Skeletal muscle tissue (tissue), 4 donors: ENCODE results near the gene SLC29A3. TPM values are rescaled to one million over a fixed set of nuclear protein-coding genes. Genes with fewer than 3 reads are reported as not detected.

Experiments used
- H3K27ac ChIP-seq: one replicate; pipeline ENCODE4 v1.7.0; 2013; ENCODE audit warnings: mild to moderate bottlenecking, low read depth, low read length, inconsistent platforms
- H3K27me3 ChIP-seq, 3 donors: one replicate each; pipeline ENCODE4 v1.7.0; 2013; ENCODE audit warnings: low read length in 3 of 3; ENCODE audit not compliant: control insufficient read depth in 3 of 3, insufficient read depth in 3 of 3
- H3K36me3 ChIP-seq, 3 donors: one replicate each; pipeline ENCODE4 v1.7.0; 2013; ENCODE audit warnings: low read length in 3 of 3; ENCODE audit not compliant: control insufficient read depth in 3 of 3, insufficient read depth in 3 of 3
- H3K4me1 ChIP-seq, 3 donors: one replicate each; pipeline ENCODE4 v1.7.0; 2013; ENCODE audit warnings: low read length in 3 of 3, mild to moderate bottlenecking in 3 of 3; ENCODE audit not compliant: control insufficient read depth in 3 of 3, insufficient read depth in 3 of 3
- H3K4me3 ChIP-seq, 3 donors: one replicate each; pipeline ENCODE4 v1.7.0; 2013; ENCODE audit warnings: low read length in 3 of 3
- H3K9ac ChIP-seq, 3 donors: one replicate each; pipeline ENCODE4 v1.7.0; 2013; ENCODE audit warnings: low read length in 3 of 3, mild to moderate bottlenecking in 3 of 3, moderate library complexity in 2 of 3, low read depth in 1 of 3
- H3K9me3 ChIP-seq, 3 donors: one replicate each; pipeline ENCODE4 v1.7.0; 2013; ENCODE audit warnings: low read length in 3 of 3; ENCODE audit not compliant: control insufficient read depth in 3 of 3
- total RNA-seq: library from RNA; depleted of rRNA; stranded (reverse); fragments of >200 nt; gene quantifications from one replicate; pipeline ENCODE4 v1.2.3, GENCODE V29; 2014
- donor health status: Osteomylitis.

SLC29A3 gene
- total RNA-seq, 1 donor from 2014 or later: 1.0 TPM

DNA sequence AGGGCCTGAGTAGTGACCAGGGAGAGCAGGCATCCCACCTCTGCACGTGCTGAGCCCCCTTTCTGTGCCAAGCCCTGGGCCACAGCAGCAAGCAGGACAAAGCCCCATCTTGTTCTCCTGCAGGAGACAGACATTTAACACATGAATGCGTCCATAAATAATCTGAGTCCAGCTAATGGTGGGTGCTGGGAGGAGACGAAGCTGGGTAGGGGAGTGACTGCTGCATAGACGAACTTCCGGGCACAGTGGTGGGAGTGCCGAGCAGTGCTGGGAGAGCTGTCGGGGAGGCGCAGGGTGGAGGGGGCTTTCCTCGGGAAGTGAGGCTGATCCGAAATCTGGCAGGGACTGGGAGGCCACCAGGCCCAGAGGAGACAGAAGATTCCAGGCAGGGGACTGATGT lies 35.2 kb upstream of the SLC29A3 start:
- Histone ChIP-seq H3K4me1 (no peaks in the 10 kb centered on the region), H3K9me3 (no peaks in the 10 kb centered on the region), H3K9ac (no peak overlapping the region), H3K27me3 (no peaks in the 10 kb centered on the region), H3K27ac (no peak overlapping the region), H3K4me3 (no peak overlapping the region), H3K36me3 (peaks cover 5 to 11% (median 7%) of the 10 kb centered on the region in 3 donors)

DNA sequence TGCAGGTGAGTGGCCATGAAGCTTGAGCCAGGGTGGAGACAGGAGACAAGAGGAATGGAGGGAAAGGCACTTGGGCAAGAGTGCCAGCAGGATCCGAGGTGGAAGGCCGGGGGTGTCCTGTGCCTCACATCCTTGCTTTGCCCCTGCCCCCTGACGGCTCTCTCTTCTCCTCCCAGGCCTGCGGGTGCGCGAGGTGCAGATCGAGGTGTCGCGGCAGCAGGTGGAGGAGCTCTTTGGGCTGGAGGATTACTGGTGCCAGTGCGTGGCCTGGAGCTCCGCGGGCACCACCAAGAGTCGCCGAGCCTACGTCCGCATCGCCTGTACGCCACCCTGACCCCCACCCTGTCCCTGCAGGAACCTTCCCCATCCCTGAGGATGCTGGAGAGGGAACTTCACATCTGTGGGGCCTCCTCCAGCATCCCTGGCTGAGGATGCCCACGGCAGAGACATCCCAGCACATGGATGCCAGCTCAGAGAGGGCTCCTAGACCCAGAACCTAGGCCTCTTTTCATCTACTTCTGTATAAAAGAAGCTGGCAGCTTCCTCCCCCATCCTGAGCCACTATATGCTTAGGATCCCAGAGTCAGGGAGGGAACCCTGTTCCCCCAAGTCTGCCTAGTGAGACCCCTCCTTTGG lies 34.4 kb upstream of the SLC29A3 start:
- Histone ChIP-seq H3K27me3 (no peaks in the 10 kb centered on the region), H3K9ac (no peak overlapping the region), H3K27ac (no peak overlapping the region), H3K4me3 (no peak overlapping the region), H3K9me3 (no peaks in the 10 kb centered on the region), H3K4me1 (no peaks in the 10 kb centered on the region), H3K36me3 (peaks cover 5 to 11% (median 7%) of the 10 kb centered on the region in 3 donors)

DNA sequence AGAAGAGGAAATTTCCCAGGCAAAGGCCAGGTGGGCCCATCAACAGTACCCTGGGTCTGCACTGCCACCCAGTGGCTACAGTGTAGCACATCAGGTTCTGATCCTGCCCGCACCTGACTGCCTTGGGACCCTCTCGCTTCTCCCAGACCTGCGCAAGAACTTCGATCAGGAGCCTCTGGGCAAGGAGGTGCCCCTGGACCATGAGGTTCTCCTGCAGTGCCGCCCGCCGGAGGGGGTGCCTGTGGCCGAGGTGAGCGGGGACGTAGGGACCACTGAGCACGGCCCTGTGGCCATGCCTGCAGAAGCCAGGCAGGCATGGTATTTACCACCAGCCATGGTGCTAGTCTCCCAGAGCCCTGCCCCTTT lies 33.9 kb upstream of the SLC29A3 start:
- Histone ChIP-seq H3K27me3 (no peaks in the 10 kb centered on the region), H3K4me3 (no peak overlapping the region), H3K9me3 (no peaks in the 10 kb centered on the region), H3K36me3 (peaks cover 5 to 11% (median 7%) of the 10 kb centered on the region in 3 donors), H3K9ac (no peak overlapping the region), H3K27ac (no peak overlapping the region), H3K4me1 (peaks cover 0 to 1% (median 0%) of the 10 kb centered on the region in 3 donors)

DNA sequence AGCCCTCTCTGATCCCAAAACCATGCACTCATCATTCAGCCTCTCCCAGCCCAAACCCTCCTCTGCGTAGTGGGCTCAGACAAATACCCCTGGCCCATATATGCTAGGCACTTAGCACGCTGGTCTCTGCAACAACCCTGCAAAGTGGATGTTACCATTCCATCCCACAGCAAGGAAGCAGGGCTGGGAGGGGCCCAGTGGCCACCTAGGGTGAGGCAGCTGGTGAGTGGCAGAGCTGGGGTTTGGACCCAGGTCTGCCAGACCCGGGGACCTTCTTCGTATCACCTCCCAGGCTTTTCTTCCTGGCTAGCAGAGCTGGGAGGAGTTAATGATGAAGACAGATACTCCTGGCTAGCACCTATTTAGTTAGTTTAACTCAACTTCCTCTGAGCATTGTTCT lies 33.1 kb upstream of the SLC29A3 start:
- Histone ChIP-seq H3K27me3 (no peaks in the 10 kb centered on the region), H3K27ac (no peak overlapping the region), H3K4me1 (peaks cover 0 to 7% (median 0%) of the 10 kb centered on the region in 3 donors), H3K9me3 (no peaks in the 10 kb centered on the region), H3K9ac (no peak overlapping the region), H3K4me3 (no peak overlapping the region), H3K36me3 (peaks cover 5 to 11% (median 5%) of the 10 kb centered on the region in 3 donors)

DNA sequence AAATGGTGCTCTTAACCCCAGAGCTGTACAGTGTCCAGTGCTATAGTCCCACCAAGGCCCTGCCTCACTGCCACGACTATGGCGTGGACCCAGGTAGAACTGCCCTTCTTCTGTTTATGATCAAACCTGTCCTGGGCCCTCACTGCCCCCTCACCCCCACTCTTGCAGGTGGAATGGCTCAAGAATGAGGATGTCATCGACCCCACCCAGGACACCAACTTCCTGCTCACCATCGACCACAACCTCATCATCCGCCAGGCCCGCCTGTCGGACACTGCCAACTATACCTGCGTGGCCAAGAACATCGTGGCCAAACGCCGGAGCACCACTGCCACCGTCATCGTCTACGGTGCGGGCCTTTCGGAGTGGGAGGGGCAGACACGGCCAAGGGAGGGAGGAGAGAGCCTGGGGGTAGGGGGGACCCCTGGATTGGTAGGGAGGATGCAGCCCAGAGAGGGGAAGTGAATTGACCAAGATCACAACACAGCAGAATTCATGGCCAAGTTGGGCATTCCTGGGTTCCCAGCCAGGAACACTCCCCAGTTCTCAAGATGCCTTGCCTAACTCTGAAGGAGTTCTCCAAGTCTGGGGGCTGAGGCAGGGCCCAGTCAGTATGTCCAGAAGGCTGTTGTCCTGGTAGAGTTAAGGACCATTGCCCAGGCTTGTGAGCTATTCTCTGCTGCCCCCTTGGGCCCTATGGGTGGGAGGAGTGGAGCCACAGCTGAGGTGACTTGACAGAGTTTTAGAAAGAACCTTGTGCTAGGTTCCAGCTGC lies 32.4 kb upstream of the SLC29A3 start:
- Histone ChIP-seq H3K4me3 (no peak overlapping the region), H3K4me1 (peaks cover 0 to 7% (median 0%) of the 10 kb centered on the region in 3 donors), H3K36me3 (peaks cover 5 to 11% (median 8%) of the 10 kb centered on the region in 3 donors), H3K27ac (no peak overlapping the region), H3K27me3 (no peaks in the 10 kb centered on the region), H3K9ac (no peak overlapping the region), H3K9me3 (no peaks in the 10 kb centered on the region)

DNA sequence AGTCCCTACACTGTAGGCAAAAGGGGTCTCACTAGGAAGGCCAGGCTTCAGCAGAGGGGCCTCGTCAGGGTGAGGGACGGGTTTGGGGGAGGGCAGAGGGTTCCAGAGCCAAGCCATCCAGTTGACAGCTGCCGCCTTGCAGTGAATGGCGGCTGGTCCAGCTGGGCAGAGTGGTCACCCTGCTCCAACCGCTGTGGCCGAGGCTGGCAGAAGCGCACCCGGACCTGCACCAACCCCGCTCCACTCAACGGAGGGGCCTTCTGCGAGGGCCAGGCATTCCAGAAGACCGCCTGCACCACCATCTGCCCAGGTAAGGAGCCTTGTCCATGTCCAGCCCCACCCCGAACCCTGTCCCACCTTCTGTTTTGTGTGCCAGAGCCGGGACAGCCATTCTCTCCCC lies 31.6 kb upstream of the SLC29A3 start:
- no peaks in the 10 kb centered on the region for H3K9me3 ChIP-seq
- no peak overlapping the region for H3K4me3 ChIP-seq
- peaks cover 0 to 7% (median 0%) of the 10 kb centered on the region in 3 donors for H3K4me1 ChIP-seq
- H3K27me3 ChIP-seq: no peaks in the 10 kb centered on the region
- no peak overlapping the region for H3K27ac ChIP-seq
- H3K9ac ChIP-seq: no peak overlapping the region
- peaks cover 5 to 11% (median 10%) of the 10 kb centered on the region in 3 donors for H3K36me3 ChIP-seq

DNA sequence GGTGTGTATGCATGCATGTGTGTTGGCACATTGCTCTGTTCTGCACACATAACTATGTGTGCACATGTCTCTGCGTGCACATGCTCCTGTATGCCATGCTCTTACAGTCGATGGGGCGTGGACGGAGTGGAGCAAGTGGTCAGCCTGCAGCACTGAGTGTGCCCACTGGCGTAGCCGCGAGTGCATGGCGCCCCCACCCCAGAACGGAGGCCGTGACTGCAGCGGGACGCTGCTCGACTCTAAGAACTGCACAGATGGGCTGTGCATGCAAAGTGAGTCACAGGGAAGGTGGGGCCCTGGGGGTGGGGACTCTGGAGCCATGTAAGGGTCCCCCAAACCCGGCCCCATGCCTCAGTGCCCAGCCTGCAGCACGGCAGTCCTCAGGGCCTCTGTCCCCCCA lies 30.6 kb upstream of the SLC29A3 start:
- H3K4me3 ChIP-seq: no peak overlapping the region
- H3K9ac ChIP-seq: no peak overlapping the region
- no peaks in the 10 kb centered on the region for H3K27me3 ChIP-seq
- peaks cover 0 to 7% (median 0%) of the 10 kb centered on the region in 3 donors for H3K4me1 ChIP-seq
- H3K9me3 ChIP-seq: no peaks in the 10 kb centered on the region
- H3K36me3 ChIP-seq: peaks cover 5 to 11% (median 9%) of the 10 kb centered on the region in 3 donors
- no peak overlapping the region for H3K27ac ChIP-seq

DNA sequence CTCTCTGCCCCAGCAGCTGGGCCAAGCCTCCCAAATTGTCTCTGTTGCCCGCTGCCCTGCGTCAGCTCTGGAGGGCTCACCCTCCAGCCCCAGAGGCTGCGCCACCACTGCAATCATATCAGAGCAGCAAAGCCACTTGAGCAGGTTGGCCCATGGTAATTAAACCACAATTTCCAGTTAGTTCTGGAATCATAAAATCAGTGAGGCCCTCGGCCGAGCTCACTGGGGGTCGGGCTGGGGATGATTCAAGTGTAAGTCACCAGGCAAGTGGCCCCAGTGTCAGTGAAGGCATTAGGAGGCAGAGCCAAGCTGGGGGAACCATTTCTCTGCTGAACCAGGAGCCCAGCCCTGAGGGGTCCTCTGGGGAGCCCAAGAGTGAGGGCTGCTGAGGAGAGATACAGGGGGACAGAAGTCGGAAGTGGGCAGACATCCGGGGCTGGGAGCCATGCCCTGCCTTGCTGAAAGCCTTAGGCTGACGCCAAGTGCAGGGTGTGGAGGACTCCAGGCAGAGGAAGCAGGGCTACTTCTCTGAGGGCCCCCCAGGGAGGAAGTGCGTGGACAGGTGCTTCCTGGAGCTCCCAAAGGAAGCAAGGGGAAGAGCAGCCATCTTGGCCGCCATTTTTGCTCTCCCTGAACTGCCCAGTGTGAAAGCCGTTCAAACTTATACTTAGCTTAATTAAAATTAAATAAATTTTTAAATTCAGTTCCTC lies 29.5 kb upstream of the SLC29A3 start:
- Histone ChIP-seq H3K4me1 (peaks cover 0 to 7% (median 0%) of the 10 kb centered on the region in 3 donors), H3K9me3 (no peaks in the 10 kb centered on the region), H3K27me3 (no peaks in the 10 kb centered on the region), H3K4me3 (no peak overlapping the region), H3K9ac (no peak overlapping the region), H3K36me3 (peaks cover 5 to 11% (median 11%) of the 10 kb centered on the region in 3 donors), H3K27ac (no peak overlapping the region)

DNA sequence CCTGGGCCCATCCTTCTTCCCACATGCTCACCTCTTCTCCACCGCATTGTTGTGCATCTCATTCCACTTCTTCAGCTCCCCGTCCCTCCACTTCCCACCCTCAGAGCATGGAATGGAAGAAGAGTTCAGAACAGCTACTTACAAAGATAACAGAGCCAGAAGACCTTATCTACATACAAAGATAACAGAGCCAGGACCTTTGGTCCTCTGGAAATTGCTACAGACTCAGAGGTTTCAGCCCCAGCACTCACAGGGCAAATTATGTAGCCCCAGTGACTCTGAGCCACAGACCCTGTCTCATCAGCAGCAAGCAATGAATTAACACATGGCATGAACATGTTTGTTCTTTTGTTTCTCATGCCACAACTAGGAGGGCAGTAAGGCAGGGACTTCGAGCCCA lies 28.7 kb upstream of the SLC29A3 start:
- Histone ChIP-seq H3K9me3 (no peaks in the 10 kb centered on the region), H3K27me3 (no peaks in the 10 kb centered on the region), H3K4me3 (no peak overlapping the region), H3K27ac (no peak overlapping the region), H3K4me1 (peaks cover 0 to 7% (median 0%) of the 10 kb centered on the region in 3 donors), H3K9ac (no peak overlapping the region), H3K36me3 (peaks cover 5 to 15% (median 12%) of the 10 kb centered on the region in 3 donors)
